Endothelial cell of umbilical vein (primary cell): ENCODE results near the gene CCDC197. TPM values are rescaled to one million over a fixed set of nuclear protein-coding genes. Genes with fewer than 3 reads are reported as not detected.

Experiments used
- BruUV-seq: library from RNA; stranded (reverse); fragments of 400-500 nt; replicated peaks from 2 replicates; lab custom pipeline; 2021; lab: Mats Ljungman, UMichigan
- CTCF ChIA-PET: fragments of 300-600, 350-600 bp; sonication (Branson Sonifier 250); formaldehyde crosslinking; loops from one replicate; lab custom pipeline; 2021; ENCODE audit warnings: antibody characterized with exemption, inconsistent platforms; lab: Charles Lee
- POLR2A ChIA-PET: fragments of 300-600, 350-600 bp; sonication (Branson Sonifier 250); formaldehyde crosslinking; loops from one replicate; lab custom pipeline; 2021; ENCODE audit warnings: antibody characterized with exemption, inconsistent platforms; lab: Charles Lee
- DNase-seq: peaks from one replicate; pipeline ENCODE4 v3.0.0-alpha.2; 2011; ENCODE audit warnings: low read depth, low spot score
- FAIRE-seq: peaks from 2 replicates; lab custom pipeline; 2011; peaks lifted over from hg19 to GRCh38; lab: Jason Lieb, UNC
- H2AFZ ChIP-seq: 2 replicates; pipeline ENCODE4 v1.6.0; 2012; ENCODE audit warnings: low read depth, low read length, control low read depth, inconsistent platforms
- H3K27ac ChIP-seq: 2 replicates; pipeline ENCODE4 v1.5.1; 2011; ENCODE audit warnings: low read depth, mild to moderate bottlenecking, control low read depth, low read length, moderate library complexity; ENCODE audit not compliant: insufficient read depth
- H3K27me3 ChIP-seq, 2 experiments: 2 replicates each; pipeline versions ENCODE4 v1.6.0 to v1.6.1; 2011; ENCODE audit warnings: low read length in 2 of 2, mixed read lengths in 1 of 2; ENCODE audit not compliant: control insufficient read depth in 2 of 2, insufficient read depth in 2 of 2
- H3K36me3 ChIP-seq, 2 experiments: 2 replicates in 1 of 2; 3 replicates in 1 of 2; pipeline ENCODE4 v1.5.1; 2011; ENCODE audit warnings: low read length in 2 of 2, mild to moderate bottlenecking in 1 of 2, moderate library complexity in 1 of 2; ENCODE audit not compliant: control insufficient read depth in 2 of 2, insufficient read depth in 2 of 2; ENCODE audit errors: extremely low read depth in 1 of 2
- H3K4me1 ChIP-seq: 3 replicates; pipeline ENCODE4 v1.5.1; 2011; ENCODE audit warnings: mild to moderate bottlenecking, low read length; ENCODE audit not compliant: control insufficient read depth, insufficient read depth; ENCODE audit errors: extremely low read depth
- H3K4me2 ChIP-seq: 2 replicates; pipeline ENCODE4 v1.6.1; 2011; ENCODE audit warnings: low read length, control low read depth, mixed read lengths; ENCODE audit not compliant: insufficient read depth
- H3K4me3 ChIP-seq, 3 experiments: fragments of 200-600 bp in 1 of 3; sonication (generic), shearing (Covaris generic) in 1 of 3; replicated peaks in 1 of 3; 2 replicates each; pipeline ENCODE4 v1.5.1; 2011 to 2016; ENCODE audit warnings: control low read depth in 3 of 3, low read length in 3 of 3, mild to moderate bottlenecking in 2 of 3, inconsistent platforms in 1 of 3, low read depth in 1 of 3, moderate library complexity in 1 of 3; ENCODE audit not compliant: insufficient read depth in 1 of 3
- H3K79me2 ChIP-seq: 2 replicates; pipeline ENCODE4 v1.6.0; 2012; ENCODE audit warnings: low read length, inconsistent platforms; ENCODE audit not compliant: control insufficient read depth, insufficient read depth
- H3K9ac ChIP-seq: replicated peaks from 2 replicates; pipeline ENCODE3; 2011; ENCODE audit warnings: low read length, control low read depth; ENCODE audit not compliant: insufficient read depth; ENCODE audit errors: extremely low read depth
- H3K9me1 ChIP-seq: replicated peaks from 3 replicates; pipeline ENCODE4 v1.6.0; 2011; ENCODE audit warnings: mild to moderate bottlenecking, low read length; ENCODE audit not compliant: control insufficient read depth, insufficient read depth; ENCODE audit errors: extremely low read depth
- H3K9me3 ChIP-seq: replicated peaks from 2 replicates; pipeline ENCODE4 v1.5.1; 2012; ENCODE audit warnings: low read length, inconsistent platforms; ENCODE audit not compliant: control insufficient read depth, insufficient read depth
- H4K20me1 ChIP-seq: replicated peaks from 2 replicates; pipeline ENCODE3; 2011; ENCODE audit warnings: mild to moderate bottlenecking, low read length; ENCODE audit not compliant: control insufficient read depth, insufficient read depth; ENCODE audit errors: extremely low read depth
- EZH2 ChIP-seq: IDR thresholded peaks from 2 replicates; pipeline ENCODE4 v1.6.1; 2012; ENCODE audit warnings: borderline replicate concordance, low read depth, mild to moderate bottlenecking, moderate library complexity, low read length, inconsistent platforms; ENCODE audit not compliant: severe bottlenecking
- FOS ChIP-seq: IDR thresholded peaks from 2 replicates; pipeline ENCODE4 v1.6.1; 2011; ENCODE audit warnings: mild to moderate bottlenecking, low read length, moderate library complexity, borderline replicate concordance; ENCODE audit not compliant: insufficient read depth
- GATA2 ChIP-seq: IDR thresholded peaks from 2 replicates; pipeline ENCODE4 v1.7.0; 2011; ENCODE audit warnings: low read depth, mild to moderate bottlenecking, moderate library complexity, mixed read lengths, low read length; ENCODE audit not compliant: insufficient read length, insufficient read depth
- JUN ChIP-seq: IDR thresholded peaks from 2 replicates; pipeline ENCODE4 v1.6.1; 2011; ENCODE audit warnings: borderline replicate concordance, low read depth; ENCODE audit not compliant: insufficient read length, insufficient read depth
- MYC ChIP-seq: IDR thresholded peaks from one replicate; pipeline ENCODE4 v1.6.1; 2011; ENCODE audit warnings: mild to moderate bottlenecking, low read depth, low read length
- POLR2A ChIP-seq: IDR thresholded peaks from 2 replicates; pipeline ENCODE4 v1.6.1; 2012; ENCODE audit warnings: low read depth, mild to moderate bottlenecking, control low read depth, low read length
- POLR2AphosphoS5 ChIP-seq: IDR thresholded peaks from 2 replicates; pipeline ENCODE4 v1.6.1; 2012; ENCODE audit warnings: low read depth, mild to moderate bottlenecking, control low read depth, low read length, moderate library complexity; ENCODE audit not compliant: insufficient read depth
- dilution Hi-C: fragments of 300-500 bp; cut with MboI; formaldehyde crosslinking; loops from one replicate; pipeline ENCODE4 v1.15.0; 2019; ENCODE audit warnings: low sequenced_read_pairs; ENCODE audit not compliant: extremely low pct_ligation_motif_present
- intact Hi-C: fragments of 100-400 bp; cut with micrococcal nuclease; formaldehyde crosslinking; loops from one replicate; pipeline ENCODE4 v1.10.0; 2022
- polyA plus RNA-seq, 4 experiments: library from polyadenylated mRNA; depleted of rRNA in 3 of 4; stranded (reverse) in 3 of 4; unstranded in 1 of 4; fragments of >200 nt; gene quantifications; 2 replicates each; pipeline versions ENCODE4 v1.2.1 to v1.2.3, GENCODE V29; 2011 to 2012; ENCODE audit warnings: missing spikeins in 1 of 4
- total RNA-seq: library from RNA; stranded (reverse); gene quantifications from 2 replicates; pipeline ENCODE4 v1.2.3, GENCODE V29; 2021
- TF ChIP-seq, protein P1 (sequence below), 2 donors: IDR thresholded peaks; 1 replicate in 1 of 2; 2 replicates in 1 of 2; pipeline ENCODE4 v1.5.1; 2011; ENCODE audit warnings: low read length in 2 of 2, mild to moderate bottlenecking in 2 of 2, moderate library complexity in 2 of 2, control low read depth in 1 of 2, inconsistent platforms in 1 of 2, low read depth in 1 of 2; ENCODE audit not compliant: insufficient read depth in 1 of 2; ENCODE audit errors: extremely low read depth in 1 of 2
- TF ChIP-seq, protein P2 (sequence below): IDR thresholded peaks from 2 replicates; pipeline ENCODE4 v1.6.1; 2011; ENCODE audit not compliant: insufficient read depth, insufficient read length

Gene CCDC197
- total and polyA plus RNA-seq, 2 donors (not counting 3 experiments of a cell fraction or from before 2014, with no cell fraction given): not detected

DNA sequence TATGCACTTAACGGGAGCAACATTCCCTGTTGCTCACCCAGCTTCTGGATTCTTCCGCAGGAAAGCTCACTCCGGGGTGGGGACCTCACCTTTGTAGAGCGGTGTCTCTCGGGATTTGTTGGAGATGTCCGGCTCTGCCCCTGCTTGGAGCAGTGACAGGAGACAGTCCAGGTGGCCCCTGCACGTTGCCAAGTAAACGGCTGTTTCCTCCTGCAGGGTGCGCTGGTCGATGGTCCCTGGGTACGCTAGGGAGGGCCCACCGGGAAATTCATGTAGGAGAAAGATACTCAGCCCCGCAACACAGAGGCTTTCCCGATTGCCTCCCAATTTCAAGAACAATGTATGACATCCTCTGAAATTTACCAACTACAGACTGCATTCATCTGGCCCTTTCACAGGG, 43.8 kb upstream of the CCDC197 start:
- no peak for TF ChIP-seq MYC
- TF ChIP-seq JUN: no peak
- TF ChIP-seq FOS: no peak
- TF ChIP-seq GATA2: no peak
- TF ChIP-seq POLR2AphosphoS5: no peak
- TF ChIP-seq, protein P1, sequence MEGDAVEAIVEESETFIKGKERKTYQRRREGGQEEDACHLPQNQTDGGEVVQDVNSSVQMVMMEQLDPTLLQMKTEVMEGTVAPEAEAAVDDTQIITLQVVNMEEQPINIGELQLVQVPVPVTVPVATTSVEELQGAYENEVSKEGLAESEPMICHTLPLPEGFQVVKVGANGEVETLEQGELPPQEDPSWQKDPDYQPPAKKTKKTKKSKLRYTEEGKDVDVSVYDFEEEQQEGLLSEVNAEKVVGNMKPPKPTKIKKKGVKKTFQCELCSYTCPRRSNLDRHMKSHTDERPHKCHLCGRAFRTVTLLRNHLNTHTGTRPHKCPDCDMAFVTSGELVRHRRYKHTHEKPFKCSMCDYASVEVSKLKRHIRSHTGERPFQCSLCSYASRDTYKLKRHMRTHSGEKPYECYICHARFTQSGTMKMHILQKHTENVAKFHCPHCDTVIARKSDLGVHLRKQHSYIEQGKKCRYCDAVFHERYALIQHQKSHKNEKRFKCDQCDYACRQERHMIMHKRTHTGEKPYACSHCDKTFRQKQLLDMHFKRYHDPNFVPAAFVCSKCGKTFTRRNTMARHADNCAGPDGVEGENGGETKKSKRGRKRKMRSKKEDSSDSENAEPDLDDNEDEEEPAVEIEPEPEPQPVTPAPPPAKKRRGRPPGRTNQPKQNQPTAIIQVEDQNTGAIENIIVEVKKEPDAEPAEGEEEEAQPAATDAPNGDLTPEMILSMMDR (IDR thresholded peaks at IDR 0.05; ENCODE audit: extremely low read depth in 1 of 2, insufficient read depth in 1 of 2, low read depth in 1 of 2, low read length in 2 of 2): no peak
- TF ChIP-seq POLR2A: no peak
- TF ChIP-seq, protein P2, sequence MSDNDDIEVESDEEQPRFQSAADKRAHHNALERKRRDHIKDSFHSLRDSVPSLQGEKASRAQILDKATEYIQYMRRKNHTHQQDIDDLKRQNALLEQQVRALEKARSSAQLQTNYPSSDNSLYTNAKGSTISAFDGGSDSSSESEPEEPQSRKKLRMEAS: no peak
- TF ChIP-seq EZH2: no peak
- Histone ChIP-seq H3K27me3 (no peaks in the 10 kb centered on the region), H3K36me3 (no peaks in the 10 kb centered on the region), H3K9ac (no peak overlapping the region), H3K4me3 (no peak overlapping the region), H3K79me2 (no peaks in the 10 kb centered on the region), H3K4me2 (no peak overlapping the region), H3K9me1 (no peaks in the 10 kb centered on the region), H3K27ac (no peak overlapping the region), H2AFZ (no peak overlapping the region), H3K4me1 (no peaks in the 10 kb centered on the region), H3K9me3 (no peaks in the 10 kb centered on the region), H4K20me1 (no peaks in the 10 kb centered on the region)
- no peak for DNase-seq
- no peak for FAIRE-seq
- dilution Hi-C loops: no loop called here
- no TSS peak for BruUV-seq
- ChIA-PET CTCF (interaction anchor here (2.9 kb wide), 1 partner anchor 13 kb away, joined by 22 read pairs; no protein-coding TSS in a partner anchor), POLR2A (no interaction called here)
- intact Hi-C loops: no loop called here
